ENCODE measurements around the gene PRPF39.

- TF ChIP-seq CTCF (IDR thresholded peaks at IDR 0.05) = no peak
- no peak for TF ChIP-seq POLR2AphosphoS5 (IDR thresholded peaks at IDR 0.05)
- no peak for TF ChIP-seq POLR2A (IDR thresholded peaks at IDR 0.05; ENCODE audit: low read depth)
These were observed 35.5 kb upstream of the PRPF39 start for GRCh38 chr14:45048385-45048784.

Data from esophagus muscularis mucosa (tissue), 3 donors.